ENCODE results near the gene SVBP.

GRCh38 chr1:42846257-42847110 is 29.3 kb upstream of the SVBP start, which contains the start of gene ZNF691:
- TF ChIP-seq, protein P1, sequence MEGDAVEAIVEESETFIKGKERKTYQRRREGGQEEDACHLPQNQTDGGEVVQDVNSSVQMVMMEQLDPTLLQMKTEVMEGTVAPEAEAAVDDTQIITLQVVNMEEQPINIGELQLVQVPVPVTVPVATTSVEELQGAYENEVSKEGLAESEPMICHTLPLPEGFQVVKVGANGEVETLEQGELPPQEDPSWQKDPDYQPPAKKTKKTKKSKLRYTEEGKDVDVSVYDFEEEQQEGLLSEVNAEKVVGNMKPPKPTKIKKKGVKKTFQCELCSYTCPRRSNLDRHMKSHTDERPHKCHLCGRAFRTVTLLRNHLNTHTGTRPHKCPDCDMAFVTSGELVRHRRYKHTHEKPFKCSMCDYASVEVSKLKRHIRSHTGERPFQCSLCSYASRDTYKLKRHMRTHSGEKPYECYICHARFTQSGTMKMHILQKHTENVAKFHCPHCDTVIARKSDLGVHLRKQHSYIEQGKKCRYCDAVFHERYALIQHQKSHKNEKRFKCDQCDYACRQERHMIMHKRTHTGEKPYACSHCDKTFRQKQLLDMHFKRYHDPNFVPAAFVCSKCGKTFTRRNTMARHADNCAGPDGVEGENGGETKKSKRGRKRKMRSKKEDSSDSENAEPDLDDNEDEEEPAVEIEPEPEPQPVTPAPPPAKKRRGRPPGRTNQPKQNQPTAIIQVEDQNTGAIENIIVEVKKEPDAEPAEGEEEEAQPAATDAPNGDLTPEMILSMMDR (IDR thresholded peaks at IDR 0.05; ENCODE audit: control extremely low read depth in 1 of 3, insufficient read depth in 1 of 3, low read depth in 1 of 3, low read length in 3 of 3): peak; percentile 17 to 39 (median 39); a peak in 3 of 4 replicates
- TF ChIP-seq BACH1 (IDR thresholded peaks at IDR 0.05; ENCODE audit: low read length) (no peak), GABPA (IDR thresholded peaks at IDR 0.05; ENCODE audit: borderline replicate concordance, insufficient read depth, low read length) (peak; percentile 81; the same call in 1 of the 2 replicates), GTF2F1 (IDR thresholded peaks at IDR 0.05; ENCODE audit: borderline replicate concordance, low read depth, low read length) (no peak), SP1 (IDR thresholded peaks at IDR 0.05; ENCODE audit: low read depth, low read length) (peak; percentile 100), FOSL1 (IDR thresholded peaks at IDR 0.05; ENCODE audit: insufficient read depth, low read depth, low read length) (no peak), TCF12 (IDR thresholded peaks at IDR 0.05; ENCODE audit: low read depth, low read length) (no peak), RFX5 (IDR thresholded peaks at IDR 0.05; ENCODE audit: borderline replicate concordance, low read depth, low read length) (no peak), EZH2 (IDR thresholded peaks at IDR 0.05; ENCODE audit: low read depth, low read length, severe bottlenecking) (no peak), NRF1 (IDR thresholded peaks at IDR 0.05; ENCODE audit: low read depth, low read length) (no peak), SIN3A (conservative IDR thresholded peaks at IDR 0.05 in 1 of 2, IDR thresholded peaks at IDR 0.05 in 1 of 2; ENCODE audit: low read depth in 1 of 2, low read length in 2 of 2) (no peak), POLR2A (IDR thresholded peaks at IDR 0.05; ENCODE audit: control extremely low read depth in 1 of 2, low read depth in 2 of 2, low read length in 2 of 2) (peak; percentile 60 to 61), TAF7 (optimal IDR thresholded peaks at IDR 0.05; ENCODE audit: borderline replicate concordance, low read depth, low read length) (no peak), EP300 (IDR thresholded peaks at IDR 0.05; ENCODE audit: borderline replicate concordance in 1 of 2, low read depth in 2 of 2, low read length in 2 of 2) (no peak)

All from H1 (cell line).